Measurements from ENCODE around the gene GAPT.
"Not testable (repeated sequence)": the region's sequence is repeated elsewhere in the genome, so short reads cannot be mapped to it uniquely, and the experiment has no call there.

Gene GAPT

DNA sequence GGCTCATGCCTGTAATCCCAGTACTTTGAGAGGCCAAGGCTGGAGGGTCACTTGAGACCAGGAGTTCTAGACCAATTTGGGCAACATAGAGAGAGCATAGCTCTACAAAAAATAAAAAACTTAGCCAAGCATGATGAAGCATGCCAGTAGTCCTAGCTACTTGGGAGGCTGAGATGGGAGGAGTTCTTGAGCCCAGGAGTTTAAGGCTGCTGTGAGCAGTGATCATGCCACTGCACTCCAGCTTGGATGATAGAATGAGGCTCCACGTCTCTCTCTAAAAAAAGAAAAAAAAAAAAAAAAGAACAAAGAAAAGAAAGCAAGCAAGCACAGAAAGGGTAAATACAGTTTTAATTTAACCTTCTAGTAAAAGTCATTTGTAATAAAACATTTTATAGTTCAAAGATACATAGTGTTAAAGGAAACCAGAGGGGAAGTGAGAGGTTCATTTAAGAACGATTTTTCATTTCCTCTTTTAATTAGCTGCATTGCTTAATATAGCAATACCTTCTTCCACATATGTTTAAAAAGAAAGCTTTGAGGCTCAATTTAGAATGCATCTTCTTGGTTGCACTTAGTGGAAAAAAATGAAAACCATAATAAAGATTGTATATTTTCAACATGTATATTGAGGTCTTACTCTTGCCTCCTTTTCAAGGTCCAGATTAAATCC, 14.9 kb downstream of the GAPT start:
- no peak for DNase-seq

DNA sequence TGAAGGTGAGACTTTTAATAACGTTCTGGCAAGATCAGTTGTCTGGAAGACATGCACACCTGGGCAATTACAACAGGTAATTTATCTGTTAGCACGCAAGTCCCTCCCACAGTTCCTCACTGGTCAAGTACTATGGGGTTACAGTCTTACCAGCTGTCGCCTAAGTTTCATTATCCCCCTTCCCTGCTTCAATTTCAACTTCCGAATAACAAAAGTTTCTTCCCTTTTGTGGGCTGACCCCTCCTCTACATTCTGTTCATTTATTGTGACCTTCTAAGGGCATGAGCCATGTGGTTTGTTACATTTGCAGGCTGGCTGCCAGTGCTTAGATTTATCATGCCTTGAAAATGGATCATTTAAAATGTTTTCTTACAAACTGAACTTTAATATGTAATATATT, 16.5 kb downstream of the GAPT start:
- DNase-seq, result no peak

DNA sequence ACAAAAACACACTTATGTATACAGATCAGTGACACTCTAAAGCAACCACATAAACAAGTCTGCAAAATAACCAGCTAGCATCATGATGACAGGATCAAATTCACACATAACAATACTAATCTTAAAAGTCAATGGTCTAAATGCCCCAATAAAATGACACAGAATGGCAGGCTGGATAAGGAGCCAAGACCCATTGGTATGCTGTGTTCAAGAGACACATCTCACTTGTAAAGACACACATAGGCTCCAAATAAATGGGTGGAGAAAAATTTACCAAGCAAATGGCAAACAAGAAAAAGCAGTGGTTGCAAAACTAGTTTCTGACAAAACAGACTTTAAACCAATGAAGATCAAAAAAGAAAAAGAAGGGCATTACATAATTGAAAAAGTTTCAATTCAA, 26.0 kb downstream of the GAPT start:
- DNase-seq, result no peak

DNA sequence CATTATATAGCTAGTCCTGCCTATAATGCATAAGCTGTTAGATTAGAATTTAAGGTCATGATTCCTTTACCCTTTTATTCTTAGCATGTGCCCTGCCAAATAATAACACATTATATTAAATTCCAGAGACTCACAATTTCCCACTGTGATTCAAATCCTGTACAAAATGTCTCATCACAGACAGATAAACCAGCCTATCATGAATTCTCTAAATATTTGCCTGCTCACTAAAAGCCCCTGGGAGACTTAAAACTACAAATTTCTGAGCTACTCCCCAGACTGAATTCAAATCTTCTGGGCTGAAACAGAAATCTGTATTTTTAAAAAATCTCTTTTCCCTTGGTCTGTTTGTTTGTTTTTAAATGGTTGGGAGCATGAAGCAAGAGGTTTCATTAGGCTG, 32.7 kb downstream of the GAPT start:
- no peak for DNase-seq

DNA sequence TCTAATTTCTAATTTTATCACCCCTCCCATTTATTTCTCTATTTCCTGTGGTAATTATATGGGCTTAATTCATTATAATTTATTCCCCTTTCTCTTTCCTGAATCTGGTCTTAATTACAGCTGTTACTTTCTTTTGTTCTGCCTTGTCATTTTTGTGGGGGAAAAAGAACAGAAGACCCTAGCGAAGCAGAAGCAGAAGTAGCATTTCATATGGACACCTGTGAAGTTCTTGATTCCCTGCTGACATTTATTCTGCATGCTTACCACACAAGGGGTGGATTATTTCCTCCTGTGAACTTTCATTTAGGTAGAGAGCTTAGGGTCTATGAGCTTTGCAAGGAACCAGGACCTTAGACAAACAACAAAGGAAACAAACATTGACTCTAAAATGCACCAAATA, 33.3 kb downstream of the GAPT start:
- DNase-seq, result no peak

DNA sequence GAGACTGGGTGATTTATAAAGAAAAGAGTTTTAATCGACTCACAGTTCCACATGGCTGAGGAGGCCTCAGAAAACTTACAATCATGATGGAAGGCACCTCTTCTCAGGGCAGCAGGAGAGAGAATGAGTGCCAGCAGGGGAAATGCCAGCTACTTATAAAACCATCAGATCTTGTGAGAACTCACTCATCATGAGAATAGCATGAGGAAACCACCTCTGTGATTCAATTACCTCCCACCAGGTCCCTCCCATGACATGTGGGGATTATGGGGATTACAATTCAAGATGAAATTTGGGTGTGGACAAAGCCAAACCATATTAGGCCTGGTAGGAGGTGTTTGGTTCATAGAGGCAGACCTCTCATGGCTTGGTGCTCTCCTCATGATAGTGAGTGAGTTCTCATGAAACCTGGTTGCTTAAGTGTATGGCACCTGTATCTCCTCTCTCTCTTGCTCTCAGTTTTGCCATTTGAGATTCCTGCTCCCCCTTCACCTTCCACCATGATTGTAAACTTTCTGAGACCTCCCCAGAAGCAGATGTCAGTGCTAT, 39.8 kb downstream of the GAPT start:
- no peak for DNase-seq

DNA sequence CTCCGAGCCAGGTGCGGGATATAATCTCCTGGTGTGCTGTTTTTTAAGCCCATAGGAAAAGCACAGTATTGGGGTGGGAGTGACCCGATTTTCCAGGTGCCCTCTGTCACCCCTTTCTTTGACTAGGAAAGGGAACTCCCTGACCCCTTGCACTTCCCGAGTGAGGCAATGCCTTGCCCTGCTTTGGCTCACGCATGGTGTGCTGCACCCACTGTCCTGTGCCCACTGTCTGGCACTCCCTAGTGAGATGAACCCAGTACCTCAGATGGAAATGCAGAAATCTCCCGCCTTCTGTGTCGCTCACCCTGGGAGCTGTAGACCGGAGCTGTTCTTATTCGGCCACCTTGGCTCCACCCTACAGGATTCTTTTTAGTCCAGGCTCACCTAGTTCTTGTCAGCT, 50.7 kb downstream of the GAPT start:
- not testable (repeated sequence) for DNase-seq

DNA sequence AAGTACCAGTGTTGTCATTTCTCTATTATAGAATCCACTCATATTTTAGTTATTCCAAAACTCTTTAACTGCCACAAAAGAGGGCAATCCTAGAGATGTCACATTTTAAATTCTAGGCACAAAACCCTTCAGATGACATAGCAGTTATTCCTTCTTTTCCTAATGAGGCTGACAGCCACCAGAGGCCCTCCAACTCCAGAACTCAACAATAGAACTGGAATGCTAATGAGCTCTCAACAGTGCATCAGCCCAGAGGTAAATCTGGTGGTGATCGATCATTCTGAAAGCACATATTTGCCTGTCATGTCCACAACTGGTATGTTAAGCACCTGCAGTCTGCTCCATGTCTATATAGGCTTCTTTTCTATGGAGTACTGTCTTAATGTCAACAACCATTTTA, 51.5 kb downstream of the GAPT start:
- DNase-seq, result no peak

DNA sequence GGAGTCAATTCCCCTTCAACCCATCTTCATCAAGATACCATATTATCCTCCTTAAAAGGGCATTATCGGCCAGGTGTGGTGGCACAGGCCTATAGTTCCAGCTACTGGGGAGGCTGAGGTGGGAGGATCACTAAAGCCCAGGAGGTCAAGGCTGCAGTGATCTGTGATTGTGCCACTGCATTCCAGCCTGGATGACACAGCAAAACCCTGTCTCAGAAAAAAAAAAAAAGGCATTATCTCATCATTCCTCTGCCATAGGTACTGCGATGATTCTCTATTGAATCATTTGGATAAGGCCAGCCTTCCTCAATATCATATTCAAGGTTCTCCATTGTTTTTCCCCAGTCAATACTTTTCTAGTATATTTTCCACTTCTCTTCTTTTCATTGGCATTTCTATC, 52.5 kb downstream of the GAPT start:
- no peak for DNase-seq

DNA sequence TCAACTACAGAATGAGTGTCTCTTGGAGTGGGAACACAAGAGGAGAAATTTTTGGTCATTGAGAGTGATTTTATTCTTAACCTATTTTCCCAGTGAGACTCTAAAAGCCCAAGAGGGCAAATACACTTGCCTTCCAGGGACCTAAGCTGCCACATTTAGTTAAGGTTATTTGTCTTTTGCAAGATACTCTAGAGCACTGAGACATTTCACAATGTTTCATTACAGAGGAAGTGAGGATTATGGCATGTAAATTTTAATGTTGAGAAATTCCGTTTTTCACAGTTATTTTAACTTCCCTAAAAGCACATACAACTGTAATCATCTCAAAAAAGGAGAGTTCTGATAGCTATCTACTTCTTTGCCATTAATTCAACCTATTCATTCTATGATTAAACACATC, 53.0 kb downstream of the GAPT start:
- no peak for DNase-seq

DNA sequence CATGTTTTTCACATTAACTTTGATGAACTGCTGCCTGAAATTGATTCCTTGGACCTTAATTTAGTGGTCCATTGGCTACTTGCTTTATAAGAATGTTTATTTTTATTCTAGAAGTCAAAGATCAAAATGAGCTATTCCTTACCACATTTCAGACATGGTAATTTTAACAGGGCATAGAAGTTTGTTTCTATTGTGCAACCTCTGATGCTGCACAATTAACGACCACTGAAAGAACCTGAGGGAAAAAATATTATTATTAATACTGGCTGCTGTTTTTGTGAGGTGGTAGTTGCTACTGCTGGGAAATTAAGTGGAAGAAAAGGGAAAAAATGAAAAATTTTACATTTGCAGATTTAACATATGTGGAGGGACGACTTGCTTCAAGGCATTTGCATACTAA, 53.7 kb downstream of the GAPT start:
- no peak for DNase-seq

DNA sequence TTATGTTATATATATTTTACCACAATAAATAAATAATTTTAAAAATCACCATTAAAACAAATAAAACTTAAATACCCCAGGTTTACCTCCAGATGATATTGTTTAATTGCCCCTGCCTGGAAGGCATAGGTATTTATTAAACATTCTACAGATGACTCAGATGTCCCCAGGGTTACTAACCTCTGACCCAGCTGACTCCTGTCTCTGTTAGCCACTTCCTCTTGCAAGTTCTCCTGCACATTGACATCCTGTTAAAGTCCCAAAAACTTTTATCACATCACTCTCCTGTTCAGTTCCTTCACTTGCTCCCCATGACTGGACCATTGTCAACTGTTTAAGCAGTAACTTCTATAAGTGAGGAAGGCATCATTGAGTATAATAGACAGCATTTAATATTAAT, 54.7 kb downstream of the GAPT start:
- no peak for DNase-seq
